ENCODE data around the gene SIGLEC12.
"Not testable (repeated sequence)": the region's sequence is repeated elsewhere in the genome, so short reads cannot be mapped to it uniquely, and the experiment has no call there.

The SIGLEC12 gene

GRCh38 chr19:51521781-51522180 is 20.2 kb upstream of the SIGLEC12 start:
- DNase-seq = no peak

- DNase-seq = no peak
Observed at GRCh38 chr19:51521357-51521756, 19.8 kb upstream of the SIGLEC12 start.

- DNase-seq = no peak
Observed at GRCh38 chr19:51520728-51521127, 19.1 kb upstream of the SIGLEC12 start.

- DNase-seq = peak; percentile 50
Observed at GRCh38 chr19:51514866-51515481, 13.4 kb upstream of the SIGLEC12 start.

- DNase-seq = no peak
Observed at GRCh38 chr19:51513968-51514367, 12.4 kb upstream of the SIGLEC12 start.

- peak; percentile 12 for DNase-seq
Observed at GRCh38 chr19:51511353-51511752, 9.8 kb upstream of the SIGLEC12 start.

- DNase-seq = no peak
Observed at GRCh38 chr19:51509823-51510660, 8.4 kb upstream of the SIGLEC12 start.

- DNase-seq = no peak
Observed at GRCh38 chr19:51508059-51508733, 6.6 kb upstream of the SIGLEC12 start.

- DNase-seq = no peak
Observed at GRCh38 chr19:51507640-51508058, 6.0 kb upstream of the SIGLEC12 start.

- no peak for DNase-seq
Observed at GRCh38 chr19:51507192-51507591, 5.6 kb upstream of the SIGLEC12 start.

GRCh38 chr19:51505904-51506303 is 4.3 kb upstream of the SIGLEC12 start:
- no peak for DNase-seq

- DNase-seq = no peak
Observed at GRCh38 chr19:51503896-51504295, 2.3 kb upstream of the SIGLEC12 start.

GRCh38 chr19:51503286-51503817 is 1.8 kb upstream of the SIGLEC12 start:
- DNase-seq = no peak

GRCh38 chr19:51500931-51501330 is 669 bp downstream of the SIGLEC12 start:
- DNase-seq = not testable (repeated sequence)

GRCh38 chr19:51497666-51498065 is 3.9 kb downstream of the SIGLEC12 start:
- DNase-seq = no peak

GRCh38 chr19:51493776-51494175 is 7.8 kb downstream of the SIGLEC12 start:
- DNase-seq = no peak

GRCh38 chr19:51491586-51491985 is 10.0 kb downstream of the SIGLEC12 start:
- DNase-seq = no peak

GRCh38 chr19:51490676-51491075 is 10.9 kb downstream of the SIGLEC12 start:
- DNase-seq = no peak

GRCh38 chr19:51489113-51489512 is 12.5 kb downstream of the SIGLEC12 start:
- DNase-seq = peak; percentile 55

- DNase-seq = no peak
Observed at GRCh38 chr19:51488491-51488890, 13.1 kb downstream of the SIGLEC12 start.

GRCh38 chr19:51485960-51486660 is 15.5 kb downstream of the SIGLEC12 start:
- DNase-seq = no peak

GRCh38 chr19:51480590-51480989 is 21.0 kb downstream of the SIGLEC12 start:
- peak; percentile 29 for DNase-seq
